ENCODE results near the gene FBLN2. TPM values are rescaled to one million over a fixed set of nuclear protein-coding genes. Genes with fewer than 3 reads are reported as not detected.

FBLN2 gene
- polyA plus RNA-seq, 1 donor (not counting 4 experiments of a cell fraction or from before 2014, with no cell fraction given), result 0.72 TPM

DNA sequence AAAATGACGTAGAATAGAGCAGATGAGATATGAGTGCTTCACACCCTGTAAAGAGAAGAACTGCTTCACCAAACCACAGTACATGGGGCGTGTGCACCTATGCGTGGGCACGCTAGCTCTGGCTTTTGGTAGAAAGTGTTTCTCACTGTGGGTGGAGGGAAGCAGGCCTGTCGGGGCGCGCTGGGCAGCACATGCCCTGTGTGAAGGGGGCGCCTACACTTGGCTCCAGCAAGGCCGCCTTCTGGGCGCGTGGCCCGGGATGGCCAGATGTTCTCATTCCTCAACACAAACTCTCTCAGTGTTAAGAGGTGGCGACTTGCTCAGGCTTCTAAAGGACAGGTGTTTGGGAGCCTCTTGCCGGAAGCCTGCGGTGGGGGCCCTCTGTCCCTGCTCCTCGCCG, 90.0 kb downstream of the FBLN2 start:
- Histone ChIP-seq H4K20me1 (ENCODE audit: control insufficient read depth, extremely low read depth, insufficient read depth, low read length) (no peaks in the 10 kb centered on the region), H3K27me3 (ENCODE audit: control insufficient read depth, extremely low read depth, insufficient read depth, low read length) (no peaks in the 10 kb centered on the region), H3K27ac (ENCODE audit: control insufficient read depth, insufficient read depth, low read length) (no peak overlapping the region), H3K9me3 (ENCODE audit: control insufficient read depth, low read depth, low read length) (no peaks in the 10 kb centered on the region), H2AFZ (ENCODE audit: control insufficient read depth, low read length) (peak overlapping the region; percentile 12), H3K4me2 (ENCODE audit: control insufficient read depth, extremely low read depth, insufficient read depth, low read depth, low read length) (peak overlapping the region; percentile 41), H3K9me1 (ENCODE audit: control insufficient read depth, extremely low read depth, insufficient read depth, low read length) (no peaks in the 10 kb centered on the region), H3K4me1 (ENCODE audit: control insufficient read depth, extremely low read depth, insufficient read depth, low read length) (peaks cover 12% of the 10 kb centered on the region), H3K9ac (ENCODE audit: control insufficient read depth, extremely low read depth, insufficient read depth, low read length) (peak overlapping the region; percentile 28), H3K79me2 (ENCODE audit: control insufficient read depth, insufficient read depth, low read length) (no peaks in the 10 kb centered on the region), H3K36me3 (ENCODE audit: control insufficient read depth in 2 of 2, extremely low read depth in 1 of 2, insufficient read depth in 2 of 2, low read length in 2 of 2) (no peaks in the 10 kb centered on the region), H3K4me3 (ENCODE audit: control insufficient read depth in 2 of 3, extremely low read depth in 1 of 3, insufficient read depth in 2 of 3, low read depth in 1 of 3, low read length in 3 of 3) (no peak overlapping the region)
- dilution Hi-C loops (cut with MboI; ENCODE audit: extremely low pct_ligation_motif_present, low sequenced_read_pairs), result no loop called here
- no peak for TF ChIP-seq EZH2 (IDR thresholded peaks at IDR 0.05; ENCODE audit: low read length)
- TF ChIP-seq CTCF (optimal IDR thresholded peaks at IDR 0.05 in 1 of 3, IDR thresholded peaks at IDR 0.05 in 1 of 3, conservative IDR thresholded peaks at IDR 0.05 in 1 of 3; ENCODE audit: extremely low read depth in 1 of 3, insufficient read depth in 2 of 3, low read length in 3 of 3), result no peak
- DNase-seq (ENCODE audit: low read depth, low spot score) (no peak), FAIRE-seq (peak; percentile 76)

DNA sequence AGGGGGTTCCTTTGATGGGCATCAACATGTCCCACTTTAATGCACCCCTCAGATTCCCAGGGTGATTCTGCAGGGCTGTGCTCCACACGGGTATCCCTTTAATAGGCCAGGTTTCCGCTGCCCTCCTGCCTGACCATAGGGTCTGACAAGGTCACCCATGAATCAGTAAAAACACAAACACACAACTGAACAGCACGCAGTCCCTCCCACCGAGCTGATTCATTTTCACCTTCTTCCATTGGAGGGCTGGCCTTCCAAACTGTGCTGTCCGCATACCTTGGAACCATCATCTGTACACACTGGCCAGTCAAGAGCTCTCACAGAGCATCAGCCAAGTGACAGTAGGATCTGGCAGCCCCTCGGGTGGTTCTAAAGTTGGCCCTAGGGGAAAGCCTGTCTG, 93.7 kb downstream of the FBLN2 start:
- Histone ChIP-seq H3K79me2 (ENCODE audit: control insufficient read depth, insufficient read depth, low read length) (no peaks in the 10 kb centered on the region), H3K9me1 (ENCODE audit: control insufficient read depth, extremely low read depth, insufficient read depth, low read length) (no peaks in the 10 kb centered on the region), H3K9ac (ENCODE audit: control insufficient read depth, extremely low read depth, insufficient read depth, low read length) (no peak overlapping the region), H3K4me3 (ENCODE audit: control insufficient read depth in 2 of 3, extremely low read depth in 1 of 3, insufficient read depth in 2 of 3, low read depth in 1 of 3, low read length in 3 of 3) (no peak overlapping the region), H2AFZ (ENCODE audit: control insufficient read depth, low read length) (no peak overlapping the region), H3K36me3 (ENCODE audit: control insufficient read depth in 2 of 2, extremely low read depth in 1 of 2, insufficient read depth in 2 of 2, low read length in 2 of 2) (no peaks in the 10 kb centered on the region), H3K4me1 (ENCODE audit: control insufficient read depth, extremely low read depth, insufficient read depth, low read length) (peaks cover 21% of the 10 kb centered on the region), H3K4me2 (ENCODE audit: control insufficient read depth, extremely low read depth, insufficient read depth, low read depth, low read length) (no peak overlapping the region), H3K9me3 (ENCODE audit: control insufficient read depth, low read depth, low read length) (no peaks in the 10 kb centered on the region), H4K20me1 (ENCODE audit: control insufficient read depth, extremely low read depth, insufficient read depth, low read length) (no peaks in the 10 kb centered on the region), H3K27me3 (ENCODE audit: control insufficient read depth, extremely low read depth, insufficient read depth, low read length) (no peaks in the 10 kb centered on the region), H3K27ac (ENCODE audit: control insufficient read depth, insufficient read depth, low read length) (no peak overlapping the region)
- DNase-seq (ENCODE audit: low read depth, low spot score) (no peak), FAIRE-seq (no peak)
- dilution Hi-C loops (cut with MboI; ENCODE audit: extremely low pct_ligation_motif_present, low sequenced_read_pairs), result loop anchor here (10.0 kb wide), 1 partner anchor 128 kb away; no protein-coding TSS in a partner anchor
- TF ChIP-seq CTCF (optimal IDR thresholded peaks at IDR 0.05 in 1 of 3, IDR thresholded peaks at IDR 0.05 in 1 of 3, conservative IDR thresholded peaks at IDR 0.05 in 1 of 3; ENCODE audit: extremely low read depth in 1 of 3, insufficient read depth in 2 of 3, low read length in 3 of 3) (no peak), EZH2 (IDR thresholded peaks at IDR 0.05; ENCODE audit: low read length) (no peak)

Measured in keratinocyte (primary cell).